K562 (cell line): Measurements from ENCODE around the gene BLZF1. TPM values are rescaled to one million over a fixed set of nuclear protein-coding genes. Genes with fewer than 3 reads are reported as not detected.

Source experiments
- ATAC-seq: fragments of 200-7000 bp; cut with Tn5 transposase; 3 replicates; pipeline ENCODE4 v1.9.1; 2020; ENCODE audit warnings: moderate library complexity
- BruUV-seq: library from RNA; stranded (reverse); fragments of 400-500 nt; replicated peaks from 2 replicates; lab custom pipeline; 2021; lab: Mats Ljungman, UMichigan
- CTCF ChIA-PET: fragments of 300-600 bp; formaldehyde crosslinking; extraction: SDS; loops from one replicate; lab custom pipeline; 2021; ENCODE audit warnings: low intra/inter-chr PET ratio; lab: Yijun Ruan, JAX
- POLR2A ChIA-PET: fragments of 300-600, 350-650 bp; sonication (Branson Sonifier 250); formaldehyde crosslinking; extraction: SDS; loops from one replicate; lab custom pipeline; 2021; ENCODE audit warnings: antibody characterized with exemption, inconsistent platforms; lab: Yijun Ruan, JAX
- DNase-seq, 4 experiments: peaks; one replicate each; pipeline versions ENCODE4 v3.0.0 to v3.0.0-alpha.2; 2011 to 2018; ENCODE audit warnings: low spot score in 3 of 4, mixed read lengths in 3 of 4; ENCODE audit errors: extremely low read depth in 1 of 4
- FAIRE-seq: peaks from 2 replicates; lab custom pipeline; 2011; peaks lifted over from hg19 to GRCh38; lab: Jason Lieb, UNC
- H2AFZ ChIP-seq: 2 replicates; pipeline ENCODE4 v1.6.0; 2011; ENCODE audit warnings: low read depth, low read length, control low read depth, inconsistent platforms
- H3K27ac ChIP-seq: fragments of 200-600 bp; 3 replicates; pipeline ENCODE4 v1.8.0; 2011; ENCODE audit warnings: low read depth, mild to moderate bottlenecking, control low read depth, inconsistent platforms, low read length, moderate library complexity, mixed read lengths; ENCODE audit errors: extremely low read depth
- H3K27me3 ChIP-seq, 2 experiments: fragments of 300-600 bp in 1 of 2; 2 replicates in 1 of 2; 3 replicates in 1 of 2; pipeline versions ENCODE4 v1.6.0 to v1.8.0; 2011; ENCODE audit warnings: inconsistent platforms in 2 of 2, low read length in 2 of 2, mild to moderate bottlenecking in 1 of 2, mixed read lengths in 1 of 2, moderate library complexity in 1 of 2; ENCODE audit not compliant: control insufficient read depth in 2 of 2, insufficient read depth in 2 of 2
- H3K36me3 ChIP-seq: fragments of 300-600 bp; 3 replicates; pipeline ENCODE4 v1.8.0; 2011; ENCODE audit warnings: mild to moderate bottlenecking, low read length, inconsistent platforms; ENCODE audit not compliant: control insufficient read depth, insufficient read depth
- H3K4me1 ChIP-seq, 2 experiments: fragments of 200-600 bp in 1 of 2; replicated peaks in 1 of 2; 2 replicates in 1 of 2; 3 replicates in 1 of 2; pipeline versions ENCODE4 v1.5.1 to v1.8.0; 2011; ENCODE audit warnings: inconsistent platforms in 2 of 2, low read length in 2 of 2, mild to moderate bottlenecking in 1 of 2, mixed read lengths in 1 of 2, moderate library complexity in 1 of 2; ENCODE audit not compliant: control insufficient read depth in 2 of 2, insufficient read depth in 2 of 2
- H3K4me2 ChIP-seq: 2 replicates; pipeline ENCODE4 v1.6.1; 2011; ENCODE audit warnings: low read length, control low read depth, inconsistent platforms, mixed read lengths; ENCODE audit not compliant: insufficient read depth
- H3K4me3 ChIP-seq: fragments of 200-600 bp; sonication (generic), shearing (Covaris generic); 2 replicates; pipeline ENCODE4 v1.5.1; 2016; ENCODE audit warnings: control low read depth, inconsistent platforms
- H3K79me2 ChIP-seq: fragments of 200-600 bp; 3 replicates; pipeline ENCODE4 v1.8.0; 2011; ENCODE audit warnings: low read length, inconsistent platforms; ENCODE audit not compliant: control insufficient read depth, insufficient read depth
- H3K9ac ChIP-seq, 2 experiments: 2 replicates each; pipeline versions ENCODE4 v1.6.0 to v1.6.1; 2011; ENCODE audit warnings: low read depth in 2 of 2, low read length in 2 of 2, control low read depth in 1 of 2, inconsistent platforms in 1 of 2, mild to moderate bottlenecking in 1 of 2, mixed read lengths in 1 of 2; ENCODE audit not compliant: insufficient read depth in 1 of 2
- H3K9me1 ChIP-seq: one replicate; pipeline ENCODE4 v1.6.0; 2011; ENCODE audit warnings: inconsistent platforms, mild to moderate bottlenecking, low read length, moderate library complexity; ENCODE audit not compliant: control insufficient read depth, insufficient read depth
- H3K9me3 ChIP-seq: replicated peaks from 2 replicates; pipeline ENCODE4 v1.5.1; 2011; ENCODE audit warnings: low read depth, low read length, inconsistent platforms; ENCODE audit not compliant: control insufficient read depth, insufficient read depth
- H4K20me1 ChIP-seq: replicated peaks from 2 replicates; pipeline ENCODE4 v1.6.1; 2011; ENCODE audit warnings: low read length, inconsistent platforms, mixed read lengths; ENCODE audit not compliant: control insufficient read depth, insufficient read depth
- EGR1 ChIP-seq: fragments of 450-650 bp; conservative IDR thresholded peaks from 2 replicates; pipeline ENCODE4 v1.6.1; 2017; ENCODE audit warnings: mild to moderate bottlenecking
- EHMT2 ChIP-seq: fragments of 450-650 bp; IDR thresholded peaks from 2 replicates; pipeline ENCODE4 v1.6.1; 2018; ENCODE audit warnings: antibody characterized with exemption
- MAFK ChIP-seq: IDR thresholded peaks from 2 replicates; pipeline ENCODE4 v1.6.1; 2011; ENCODE audit warnings: low read length, improper control_type of control experiment
- MEF2D ChIP-seq: conservative IDR thresholded peaks from 2 replicates; pipeline ENCODE4 v1.6.1; 2016; ENCODE audit warnings: low read depth, missing genetic modification characterization, missing compliant biosample characterization
- POLR2AphosphoS2 ChIP-seq: IDR thresholded peaks from 2 replicates; pipeline ENCODE4 v1.6.1; 2012; ENCODE audit warnings: low read length, improper control_type of control experiment
- POLR2AphosphoS5 ChIP-seq: IDR thresholded peaks from 2 replicates; pipeline ENCODE4 v1.6.1; 2011; ENCODE audit warnings: mild to moderate bottlenecking, low read depth, low read length, moderate library complexity; ENCODE audit not compliant: control insufficient read depth, insufficient read depth
- RBFOX2 ChIP-seq: fragments of 200-400 bp; formaldehyde crosslinking; IDR thresholded peaks from 2 replicates; pipeline ENCODE4 v1.6.1; 2017; ENCODE audit warnings: low read depth, mild to moderate bottlenecking, low read length, moderate library complexity
- SAFB ChIP-seq: fragments of 200-400 bp; formaldehyde crosslinking; IDR thresholded peaks from 2 replicates; pipeline ENCODE4 v1.6.1; 2017; ENCODE audit warnings: low read depth, low read length, borderline replicate concordance
- SMARCB1 ChIP-seq: IDR thresholded peaks from 2 replicates; pipeline ENCODE4 v1.6.1; 2011; ENCODE audit warnings: improper control_type of control experiment, low read depth; ENCODE audit not compliant: insufficient read length
- TCFL5 ChIP-seq: fragments of 250-450 bp; sonication (Bioruptor Pico); conservative IDR thresholded peaks from 2 replicates; pipeline ENCODE4 v1.6.1; 2021; ENCODE audit warnings: mild to moderate bottlenecking, moderate library complexity, matching md5 sums
- TEAD2 ChIP-seq: fragments of 450-650 bp; IDR thresholded peaks from 2 replicates; pipeline ENCODE4 v1.6.1; 2016; ENCODE audit warnings: missing genetic modification characterization, control low read depth, missing compliant biosample characterization
- ZNF224 ChIP-seq: sonication (generic); formaldehyde crosslinking; IDR thresholded peaks from 2 replicates; pipeline ENCODE4 v1.8.0; 2022; ENCODE audit warnings: mild to moderate bottlenecking, missing genetic modification reagents
- ZNF764 ChIP-seq: fragments of 250-450 bp; sonication (Bioruptor Pico); IDR thresholded peaks from 2 replicates; pipeline ENCODE4 v1.4.0; 2020; ENCODE audit warnings: low read depth, mild to moderate bottlenecking, moderate library complexity
- ZSCAN29 ChIP-seq: fragments of 450-650 bp; IDR thresholded peaks from 2 replicates; pipeline ENCODE4 v1.6.1; 2017
- WGBS: fragments of 100-300 bp; shearing (Covaris generic); methylation state at CpG from one replicate; pipeline ENCODE4 v1.1.6; 2016; ENCODE audit warnings: low coverage, mixed read lengths; ENCODE audit not compliant: insufficient coverage; ENCODE audit errors: missing lambda C conversion rate; 5-methylcytosine and 5-hydroxymethylcytosine counted together
- in situ Hi-C: fragments of 300-500 bp; cut with MboI; formaldehyde crosslinking; loops from 4 replicates; pipeline ENCODE4 v1.15.0; 2018; ENCODE audit warnings: inconsistent platforms, mixed read lengths
- intact Hi-C: fragments of 100-400 bp; cut with micrococcal nuclease; formaldehyde crosslinking; loops from 2 replicates; pipeline ENCODE4 v1.14.2; 2022
- polyA plus RNA-seq, 8 experiments: library from polyadenylated mRNA; depleted of rRNA in 4 of 8; stranded (reverse) in 5 of 8; unstranded in 3 of 8; fragments of >200 nt; fragmentation: Nextera tagmentation in 2 of 8; fragmentation: Illumina TruSeq in 1 of 8; extraction: Ambion mirVana in 2 of 8; extraction: Trizol in 1 of 8; gene quantifications; 2 replicates each; pipeline versions ENCODE4 v1.2.1 to v1.2.3, GENCODE V29; 2011 to 2014; ENCODE audit warnings: inconsistent platforms in 1 of 8, missing spikeins in 1 of 8
- total RNA-seq, 7 experiments: library from RNA; depleted of rRNA in 6 of 7; stranded (reverse); fragments of >200 nt in 6 of 7; fragmentation: Illumina TruSeq in 2 of 7; extraction: Trizol in 2 of 7; gene quantifications; 2 replicates each; pipeline versions ENCODE4 v1.2.1 to v1.2.3, GENCODE V29; 2011 to 2021; ENCODE audit warnings: low replicate concordance in 1 of 7
- TF ChIP-seq, protein P1 (sequence below): IDR thresholded peaks from 2 replicates; pipeline ENCODE4 v1.6.1; 2011; ENCODE audit warnings: borderline replicate concordance, low read depth, mild to moderate bottlenecking, moderate library complexity, low read length; ENCODE audit not compliant: insufficient read depth, poor library complexity, severe bottlenecking
- TF ChIP-seq, protein P2 (sequence below): fragments of 450-650 bp; formaldehyde crosslinking; IDR thresholded peaks from 2 replicates; pipeline ENCODE4 v1.4.0; 2020; ENCODE audit warnings: mild to moderate bottlenecking, moderate library complexity

The BLZF1 gene
- total and polyA plus RNA-seq, 9 of the 15 experiments (the other 6 are each of a cell fraction or from before 2014, with no cell fraction given) = 20.5 to 32.8 (median 25.3) TPM

DNA sequence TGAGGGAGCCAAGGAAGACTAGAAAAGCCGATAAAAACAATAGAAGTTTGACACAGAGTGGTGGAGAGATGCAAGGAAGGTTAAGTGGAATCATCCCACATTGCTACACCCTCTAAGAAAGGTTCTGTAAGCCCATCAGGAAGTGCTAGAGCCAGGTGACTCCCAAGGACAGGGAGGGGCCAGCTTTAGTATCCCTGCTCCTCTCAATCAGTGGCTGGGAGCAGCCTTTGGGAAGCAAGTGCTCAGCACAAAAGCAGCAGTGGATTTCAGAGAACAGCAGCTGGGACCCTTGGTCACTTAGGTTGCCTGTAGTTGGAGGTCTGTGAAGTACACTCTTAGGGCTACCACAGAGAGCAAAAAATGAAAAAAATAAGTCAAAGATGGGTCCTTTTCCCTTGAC is 42.9 kb upstream of the BLZF1 start:
- TF ChIP-seq POLR2AphosphoS2 (no peak), MAFK (no peak), EHMT2 (no peak), ZNF764 (CRISPR knock-in tag) (no peak), TEAD2 (tag) (no peak), ZNF224 (CRISPR knock-in tag) (no peak), SAFB (no peak), TCFL5 (CRISPR knock-in tag) (no peak), EGR1 (no peak), POLR2AphosphoS5 (no peak), RBFOX2 (no peak), SMARCB1 (no peak), ZSCAN29 (no peak), MEF2D (tag) (no peak)
- TF ChIP-seq, protein P1, sequence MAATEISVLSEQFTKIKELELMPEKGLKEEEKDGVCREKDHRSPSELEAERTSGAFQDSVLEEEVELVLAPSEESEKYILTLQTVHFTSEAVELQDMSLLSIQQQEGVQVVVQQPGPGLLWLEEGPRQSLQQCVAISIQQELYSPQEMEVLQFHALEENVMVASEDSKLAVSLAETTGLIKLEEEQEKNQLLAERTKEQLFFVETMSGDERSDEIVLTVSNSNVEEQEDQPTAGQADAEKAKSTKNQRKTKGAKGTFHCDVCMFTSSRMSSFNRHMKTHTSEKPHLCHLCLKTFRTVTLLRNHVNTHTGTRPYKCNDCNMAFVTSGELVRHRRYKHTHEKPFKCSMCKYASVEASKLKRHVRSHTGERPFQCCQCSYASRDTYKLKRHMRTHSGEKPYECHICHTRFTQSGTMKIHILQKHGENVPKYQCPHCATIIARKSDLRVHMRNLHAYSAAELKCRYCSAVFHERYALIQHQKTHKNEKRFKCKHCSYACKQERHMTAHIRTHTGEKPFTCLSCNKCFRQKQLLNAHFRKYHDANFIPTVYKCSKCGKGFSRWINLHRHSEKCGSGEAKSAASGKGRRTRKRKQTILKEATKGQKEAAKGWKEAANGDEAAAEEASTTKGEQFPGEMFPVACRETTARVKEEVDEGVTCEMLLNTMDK = no peak
- TF ChIP-seq, protein P2, sequence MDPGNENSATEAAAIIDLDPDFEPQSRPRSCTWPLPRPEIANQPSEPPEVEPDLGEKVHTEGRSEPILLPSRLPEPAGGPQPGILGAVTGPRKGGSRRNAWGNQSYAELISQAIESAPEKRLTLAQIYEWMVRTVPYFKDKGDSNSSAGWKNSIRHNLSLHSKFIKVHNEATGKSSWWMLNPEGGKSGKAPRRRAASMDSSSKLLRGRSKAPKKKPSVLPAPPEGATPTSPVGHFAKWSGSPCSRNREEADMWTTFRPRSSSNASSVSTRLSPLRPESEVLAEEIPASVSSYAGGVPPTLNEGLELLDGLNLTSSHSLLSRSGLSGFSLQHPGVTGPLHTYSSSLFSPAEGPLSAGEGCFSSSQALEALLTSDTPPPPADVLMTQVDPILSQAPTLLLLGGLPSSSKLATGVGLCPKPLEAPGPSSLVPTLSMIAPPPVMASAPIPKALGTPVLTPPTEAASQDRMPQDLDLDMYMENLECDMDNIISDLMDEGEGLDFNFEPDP (CRISPR knock-in tag) = no peak
- no peak for DNase-seq
- Histone ChIP-seq H3K9me1 (no peaks in the 10 kb centered on the region), H3K4me1 (peaks cover 0 to 29% of the 10 kb centered on the region in 2 experiments; a peak in 3 of 5 replicates), H3K4me3 (no peak overlapping the region), H3K36me3 (no peaks in the 10 kb centered on the region), H2AFZ (no peak overlapping the region), H4K20me1 (no peaks in the 10 kb centered on the region), H3K9me3 (peaks cover 6% of the 10 kb centered on the region; the same call in 1 of the 2 replicates), H3K9ac (no peak overlapping the region), H3K27me3 (no peaks in the 10 kb centered on the region), H3K4me2 (no peak overlapping the region), H3K27ac (0 out of 3 replicates have a peak overlapping the region, but pooled peaks have one; percentile 6), H3K79me2 (no peaks in the 10 kb centered on the region; the same call in 2 of the 3 replicates)
- intact Hi-C loops (no loop called here), in situ Hi-C loops (no loop called here)
- CTCF ChIA-PET = no interaction called here
- POLR2A ChIA-PET = interaction anchor here (2.2 kb wide), 1 partner anchor 14 kb away, joined by 7 read pairs; no protein-coding TSS in a partner anchor
- ATAC-seq = peak; percentile 42; the same call in 2 of the 3 replicates
- 55% methylated on average over 1 of the region's 1 CpG for WGBS
- no peak for FAIRE-seq
- no TSS peak for BruUV-seq
